ENCODE measurements around the gene RGS16.

DNA sequence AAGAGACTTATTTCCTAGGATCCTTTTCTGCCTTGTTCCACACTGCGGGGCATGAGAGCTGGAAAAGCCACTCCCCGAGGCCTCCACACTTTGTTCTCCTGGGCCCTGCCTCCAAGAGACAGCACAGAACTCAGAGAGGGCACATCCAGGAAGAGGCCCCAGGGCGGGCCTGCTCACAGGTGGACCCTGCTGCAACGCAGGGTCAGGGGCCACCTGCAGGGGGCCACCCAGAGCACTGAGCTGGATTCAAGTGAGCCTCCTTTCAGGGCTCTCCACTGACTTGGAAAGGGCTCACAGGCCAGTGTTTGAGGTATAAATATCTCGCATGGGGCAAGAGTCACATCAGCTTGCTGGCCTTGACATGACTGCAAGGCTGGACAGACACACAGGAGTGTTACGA is 4.8 kb downstream of the RGS16 start:
- TF ChIP-seq POLR2AphosphoS5 (IDR thresholded peaks at IDR 0.05) (no peak), CTCF (IDR thresholded peaks at IDR 0.05) (peak in 1 of 7 experiments; percentile 7), POLR2A (IDR thresholded peaks at IDR 0.05) (no peak), EP300 (IDR thresholded peaks at IDR 0.05) (no peak)

Measured in stomach (tissue), 4 donors.